ENCODE results near the gene DCAF4. TPM values are rescaled to one million over a fixed set of nuclear protein-coding genes. Genes with fewer than 3 reads are reported as not detected.
"Not testable (repeated sequence)": the region's sequence is repeated elsewhere in the genome, so short reads cannot be mapped to it uniquely, and the experiment has no call there.

The DCAF4 gene
- polyA plus RNA-seq, 4 donors = 14.4 to 22.5 (median 19.3) TPM

DNA sequence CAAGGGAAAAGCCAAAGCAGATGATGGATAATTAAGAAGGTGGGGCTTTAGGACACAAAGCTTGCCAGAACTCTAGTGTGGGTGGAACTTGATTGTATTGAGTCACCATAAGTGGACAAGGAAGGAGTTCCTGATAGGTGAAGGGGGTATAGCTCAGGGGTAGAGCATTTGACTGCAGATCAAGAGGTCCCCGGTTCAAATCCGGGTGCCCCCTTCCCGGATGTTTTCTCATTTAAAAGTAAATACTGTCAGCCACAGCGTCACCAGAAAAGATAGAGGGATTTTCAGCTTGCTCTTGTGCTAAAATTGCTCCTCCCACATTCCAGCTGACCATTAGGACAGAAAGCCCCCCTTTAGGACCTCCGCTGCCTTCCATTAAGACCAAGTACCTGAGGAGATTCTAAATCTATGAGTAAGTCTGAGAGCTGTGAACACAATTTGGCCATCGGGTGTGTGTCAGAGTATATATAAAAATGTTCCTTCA is 36.6 kb downstream of the DCAF4 start:
- no peak for DNase-seq (ENCODE audit: low read depth in 4 of 4, low spot score in 3 of 4)

DNA sequence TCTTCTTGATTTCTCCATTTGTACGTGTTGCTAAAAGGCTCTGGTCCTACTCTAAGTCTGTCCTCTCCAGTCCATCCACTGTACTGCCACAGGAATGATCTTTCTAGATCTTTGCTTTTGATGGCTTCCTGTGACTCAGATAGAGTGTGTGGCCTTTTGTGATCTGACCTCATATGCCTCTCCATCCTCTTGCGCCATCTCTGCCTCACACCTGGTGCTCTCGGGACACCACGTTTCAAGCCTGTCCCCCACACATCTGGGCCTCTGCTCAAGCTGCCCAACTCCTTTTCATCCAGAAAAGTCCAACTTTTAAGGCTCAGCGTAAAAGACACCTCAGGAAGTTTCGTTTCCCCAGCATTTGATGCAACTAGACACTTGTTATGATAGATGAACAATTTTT is 39.0 kb downstream of the DCAF4 start:
- no peak for DNase-seq (ENCODE audit: low read depth in 4 of 4, low spot score in 3 of 4)

DNA sequence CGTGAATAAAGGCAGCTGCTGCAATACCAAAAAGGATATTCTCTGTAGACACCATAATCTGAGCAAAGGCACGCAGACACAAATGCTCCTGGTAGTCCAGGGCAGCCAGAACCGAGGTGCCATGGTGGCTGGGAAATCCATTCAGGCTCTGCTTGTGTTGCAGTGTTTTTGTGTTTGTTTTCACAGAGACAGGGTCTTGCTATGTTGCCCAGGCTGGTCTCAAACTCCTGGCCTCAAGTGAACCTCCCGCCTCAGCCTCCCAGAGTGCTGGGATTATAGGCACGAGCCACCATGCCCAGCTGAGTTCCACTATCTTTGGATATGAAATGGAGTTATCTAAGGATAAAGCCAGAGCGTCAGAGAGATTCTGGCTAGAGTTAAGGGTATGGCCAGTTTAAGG is 39.8 kb downstream of the DCAF4 start:
- no peak for DNase-seq (ENCODE audit: low read depth in 4 of 4, low spot score in 3 of 4)

DNA sequence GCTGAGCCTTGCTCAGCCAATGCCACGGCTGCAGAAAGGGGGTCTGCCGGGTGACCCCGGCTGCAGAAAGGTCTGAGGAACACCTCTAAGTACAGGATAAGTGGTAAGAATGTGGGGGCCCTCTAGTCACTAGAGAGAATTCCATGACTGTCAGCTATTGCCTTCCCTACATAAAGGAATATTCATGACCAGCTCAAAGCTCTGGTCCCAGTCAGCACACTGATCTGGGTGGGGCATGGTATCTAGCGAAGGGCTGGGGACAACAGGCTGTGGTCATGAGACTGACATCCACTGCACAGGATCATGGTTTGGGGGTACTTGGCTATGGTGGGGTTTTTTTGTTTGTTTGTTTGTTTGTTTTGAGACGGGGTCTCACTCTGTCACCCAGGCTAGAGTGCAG is 42.1 kb downstream of the DCAF4 start:
- DNase-seq (ENCODE audit: low read depth in 4 of 4, low spot score in 3 of 4) = no peak

DNA sequence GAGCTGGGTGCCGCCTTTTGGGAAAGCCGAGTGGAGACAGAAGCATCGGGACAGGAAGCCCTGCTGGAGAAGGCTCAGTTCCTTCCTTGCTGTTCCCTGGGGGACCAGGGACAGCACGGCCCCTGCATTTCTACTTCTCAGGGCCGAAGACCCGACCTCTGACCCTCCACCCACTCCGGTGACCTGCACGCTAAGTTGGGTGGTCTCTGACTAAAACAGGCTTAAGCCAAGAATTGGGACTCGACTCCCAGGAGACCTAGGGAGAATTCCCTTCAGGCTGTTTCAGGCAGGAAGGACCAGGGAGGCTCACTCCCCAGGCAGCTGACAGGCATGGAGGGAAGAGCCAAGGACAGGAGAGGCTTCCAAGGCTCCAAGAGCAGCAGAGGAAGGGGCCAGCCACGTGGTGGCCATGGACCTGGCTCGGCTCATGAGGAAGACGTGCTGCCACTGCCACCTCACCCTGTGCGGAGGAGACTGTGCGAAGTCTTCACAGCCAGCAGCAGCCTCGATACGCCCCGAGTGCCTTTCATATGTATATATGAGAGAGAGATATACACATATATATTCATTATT is 43.9 kb downstream of the DCAF4 start:
- no peak for DNase-seq (ENCODE audit: low read depth in 4 of 4, low spot score in 3 of 4)

DNA sequence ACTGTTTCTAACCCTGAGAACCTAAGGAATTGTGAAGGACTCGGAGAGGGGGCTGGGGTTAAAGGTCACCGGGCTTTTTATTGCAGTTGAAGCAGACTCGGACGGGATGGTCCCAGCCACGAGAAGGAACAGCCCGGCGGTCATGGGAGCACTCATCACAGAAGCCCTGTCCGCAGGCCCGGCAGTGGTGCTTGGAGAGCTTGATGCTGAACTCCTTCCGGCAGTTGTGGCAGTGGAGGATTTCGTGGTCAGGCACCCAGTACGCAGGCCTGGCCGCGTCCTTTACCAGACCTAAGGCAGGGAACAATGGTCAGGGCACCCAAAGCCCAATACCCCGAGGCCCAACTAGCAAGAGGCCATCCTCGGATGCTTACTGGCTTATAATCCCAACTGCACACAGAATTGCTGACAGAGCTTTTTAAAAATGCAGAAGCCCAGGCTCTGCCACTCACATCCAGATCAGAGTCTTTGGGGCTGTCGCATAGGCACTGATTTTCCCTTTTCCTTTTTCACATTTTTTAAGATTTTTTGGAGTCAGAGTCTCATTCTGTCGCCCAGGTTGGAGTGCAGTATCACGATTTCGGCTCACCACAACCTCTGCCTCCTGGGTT is 44.7 kb downstream of the DCAF4 start:
- DNase-seq (ENCODE audit: low read depth in 4 of 4, low spot score in 3 of 4) = no peak

DNA sequence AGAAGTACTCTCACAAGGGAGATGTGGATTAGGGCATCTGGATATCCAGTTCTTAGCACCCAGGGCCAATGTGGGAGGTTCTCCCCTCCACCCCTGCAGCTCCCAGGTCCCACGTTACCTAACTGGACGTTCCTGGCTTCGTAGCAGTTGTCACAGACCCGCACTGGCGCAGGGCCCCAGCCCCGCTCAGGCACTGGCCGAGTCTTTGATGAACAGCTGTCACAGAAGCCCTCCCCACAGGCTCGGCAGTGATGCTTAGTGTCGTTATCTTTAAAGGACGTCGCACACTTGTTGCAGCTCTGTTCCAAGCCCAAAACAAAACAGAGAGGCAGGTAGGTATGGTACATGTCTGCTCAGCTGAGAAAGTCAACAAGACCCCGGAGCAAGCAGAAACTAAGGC is 48.4 kb downstream of the DCAF4 start:
- DNase-seq (ENCODE audit: low read depth in 4 of 4, low spot score in 3 of 4) = no peak

DNA sequence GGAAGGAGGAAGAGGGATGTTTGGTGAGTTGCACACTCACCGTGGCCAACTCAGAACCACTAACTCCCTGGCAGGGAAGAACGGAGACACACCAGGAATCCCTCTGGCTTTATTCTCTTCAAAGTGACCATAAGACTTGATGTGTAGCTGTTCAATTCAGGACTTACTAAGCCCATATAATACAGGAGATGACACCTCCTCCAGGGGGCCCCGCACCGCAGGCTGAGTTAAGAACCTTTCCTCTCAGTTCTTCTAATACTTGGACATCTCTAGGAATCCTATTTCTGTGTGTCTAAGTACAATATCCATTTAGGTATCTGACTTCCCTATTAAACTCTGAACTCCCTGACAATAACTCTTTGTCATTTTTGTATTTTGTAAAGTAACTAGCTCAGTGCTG is 49.5 kb downstream of the DCAF4 start:
- DNase-seq (ENCODE audit: low read depth in 4 of 4, low spot score in 3 of 4) = no peak

DNA sequence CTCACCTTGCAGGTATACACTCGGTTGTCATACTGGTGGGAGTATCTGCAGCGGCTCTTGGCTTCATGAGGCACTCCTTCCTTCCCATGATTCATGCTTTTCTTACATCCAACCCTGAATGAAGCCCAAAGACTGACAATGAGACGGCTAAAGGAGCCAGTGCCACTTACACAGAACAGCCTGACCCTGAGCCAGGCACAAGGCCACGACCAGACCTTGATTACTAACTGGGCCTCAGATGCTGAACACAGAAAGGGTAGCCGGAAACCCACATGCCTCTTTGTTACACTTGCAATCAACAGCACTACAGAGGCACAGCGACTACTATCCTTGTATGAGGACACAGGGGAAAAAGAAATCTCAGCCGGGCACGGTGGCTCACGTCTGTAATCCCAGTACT is 52.6 kb downstream of the DCAF4 start:
- DNase-seq (ENCODE audit: low read depth in 4 of 4, low spot score in 3 of 4) = no peak

DNA sequence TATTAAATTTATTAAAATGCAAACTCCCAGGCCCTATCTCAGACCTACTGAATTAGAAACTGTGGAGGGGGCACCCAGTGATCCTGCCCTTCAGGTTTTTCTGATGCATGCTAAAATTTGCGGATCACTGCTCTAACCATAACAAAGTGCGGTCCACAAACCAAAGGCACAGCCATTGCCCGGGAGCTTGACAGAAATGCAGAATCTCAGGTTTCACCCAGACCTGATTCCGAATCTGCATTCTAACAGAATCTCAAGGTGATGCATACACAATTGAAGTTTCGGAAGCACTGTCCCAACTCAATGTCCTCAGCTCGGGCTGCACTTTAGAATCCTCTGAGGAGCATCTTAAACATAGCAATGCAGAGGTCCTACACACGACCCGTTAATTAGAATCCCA is 54.6 kb downstream of the DCAF4 start:
- DNase-seq (ENCODE audit: low read depth in 4 of 4, low spot score in 3 of 4) = no peak

DNA sequence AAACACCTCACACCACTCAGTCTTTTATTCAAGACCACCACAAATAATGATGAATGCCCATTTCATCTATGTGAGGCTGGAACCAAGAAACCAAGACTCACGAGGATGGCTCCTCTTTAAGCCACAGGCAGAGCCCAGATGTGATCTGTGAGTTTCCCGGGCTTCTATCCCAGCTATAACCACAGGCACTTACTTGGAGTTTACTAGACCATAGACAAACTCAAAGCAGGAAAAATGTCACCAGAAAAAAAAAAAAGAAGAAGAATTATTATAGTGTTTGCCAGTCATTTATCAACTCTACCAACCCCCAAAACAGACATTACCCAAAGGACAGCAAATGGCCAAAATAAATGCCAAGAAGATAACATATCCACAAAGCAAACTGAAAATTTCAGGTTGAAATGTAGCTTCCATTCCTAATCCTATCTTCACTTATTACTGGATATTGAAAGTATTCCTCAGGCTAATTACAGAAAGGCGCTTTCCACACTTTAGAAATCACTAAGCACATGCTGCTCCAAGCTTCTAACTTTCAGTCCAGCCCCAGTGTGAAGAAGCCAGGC is 56.0 kb downstream of the DCAF4 start:
- DNase-seq (ENCODE audit: low read depth in 4 of 4, low spot score in 3 of 4) = no peak

DNA sequence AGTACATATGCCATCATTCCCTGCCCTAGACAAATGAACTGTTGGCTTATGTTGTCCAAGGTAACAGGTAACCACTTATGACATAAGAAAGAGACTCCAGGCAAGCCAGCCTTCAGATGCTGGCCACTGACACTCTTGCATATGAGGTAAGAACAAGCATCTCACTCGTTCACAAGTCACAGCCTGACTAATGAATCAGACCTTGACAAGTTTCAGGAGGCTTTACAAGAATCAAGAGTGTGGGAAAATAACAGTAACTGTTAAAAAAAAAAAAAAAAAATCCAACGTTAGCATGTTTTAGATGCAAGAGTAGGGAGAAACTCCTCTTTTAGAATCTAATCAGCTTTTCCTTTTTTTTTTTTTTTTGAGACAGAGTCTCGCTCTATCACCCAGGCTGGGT is 60.0 kb downstream of the DCAF4 start:
- DNase-seq (ENCODE audit: low read depth in 4 of 4, low spot score in 3 of 4) = no peak

DNA sequence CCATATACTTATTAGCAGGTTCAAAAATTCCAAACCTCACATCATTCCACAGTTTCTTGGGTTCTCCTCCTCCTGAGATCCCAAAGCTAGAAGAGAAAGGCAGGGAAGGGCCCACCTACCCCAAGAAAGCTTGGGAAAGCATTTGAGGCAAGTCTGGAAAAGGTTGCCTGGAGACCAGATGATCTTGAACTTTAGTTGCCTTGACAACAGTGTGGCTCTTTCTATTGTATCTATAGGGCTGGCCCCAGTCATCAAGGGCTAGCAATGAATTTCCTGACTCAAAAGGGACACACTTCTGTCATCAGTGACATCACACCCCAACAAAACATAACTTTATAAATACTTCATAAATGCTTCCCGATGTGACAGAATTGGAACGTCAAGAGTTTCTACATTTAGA is 60.6 kb downstream of the DCAF4 start:
- DNase-seq (ENCODE audit: low read depth in 4 of 4, low spot score in 3 of 4) = no peak

DNA sequence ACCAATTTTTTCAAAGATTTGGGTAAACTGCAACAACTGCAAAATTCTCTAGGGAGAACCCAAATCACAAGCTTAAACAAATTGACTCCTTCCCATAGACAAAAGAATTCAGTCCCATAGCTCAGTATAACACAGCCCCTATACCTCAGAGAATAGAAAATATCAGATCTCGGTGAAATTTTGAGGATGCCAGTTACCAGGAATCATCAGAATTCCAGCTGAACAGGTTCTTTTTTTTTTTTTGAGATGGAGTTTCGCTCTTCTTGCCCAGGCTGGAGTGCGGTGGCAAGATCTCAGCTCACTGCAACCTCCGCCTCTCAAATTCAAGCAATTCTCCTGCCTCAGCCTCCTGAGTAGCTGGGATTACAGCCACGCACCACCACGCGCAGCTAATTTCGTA is 63.9 kb downstream of the DCAF4 start:
- no peak for DNase-seq (ENCODE audit: low read depth in 4 of 4, low spot score in 3 of 4)

DNA sequence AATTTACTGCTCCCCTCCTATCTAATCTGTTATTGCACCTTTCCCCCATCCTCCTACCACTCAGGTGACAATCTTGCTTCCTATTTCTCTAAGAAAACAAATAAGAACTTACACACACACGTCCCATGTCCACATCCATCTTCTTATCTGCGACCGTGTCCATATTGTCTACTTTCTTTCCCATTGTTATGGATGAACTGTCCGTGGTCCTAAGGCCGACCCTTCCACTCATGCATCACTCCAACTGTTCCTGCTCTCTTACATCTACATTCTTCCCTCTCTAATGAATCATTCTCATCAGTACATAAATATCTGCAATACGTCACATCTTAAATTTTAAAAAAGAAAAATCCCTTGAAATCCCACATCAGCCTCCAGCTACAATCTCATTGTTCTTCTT is 70.7 kb downstream of the DCAF4 start:
- no peak for DNase-seq (ENCODE audit: low read depth in 4 of 4, low spot score in 3 of 4)

DNA sequence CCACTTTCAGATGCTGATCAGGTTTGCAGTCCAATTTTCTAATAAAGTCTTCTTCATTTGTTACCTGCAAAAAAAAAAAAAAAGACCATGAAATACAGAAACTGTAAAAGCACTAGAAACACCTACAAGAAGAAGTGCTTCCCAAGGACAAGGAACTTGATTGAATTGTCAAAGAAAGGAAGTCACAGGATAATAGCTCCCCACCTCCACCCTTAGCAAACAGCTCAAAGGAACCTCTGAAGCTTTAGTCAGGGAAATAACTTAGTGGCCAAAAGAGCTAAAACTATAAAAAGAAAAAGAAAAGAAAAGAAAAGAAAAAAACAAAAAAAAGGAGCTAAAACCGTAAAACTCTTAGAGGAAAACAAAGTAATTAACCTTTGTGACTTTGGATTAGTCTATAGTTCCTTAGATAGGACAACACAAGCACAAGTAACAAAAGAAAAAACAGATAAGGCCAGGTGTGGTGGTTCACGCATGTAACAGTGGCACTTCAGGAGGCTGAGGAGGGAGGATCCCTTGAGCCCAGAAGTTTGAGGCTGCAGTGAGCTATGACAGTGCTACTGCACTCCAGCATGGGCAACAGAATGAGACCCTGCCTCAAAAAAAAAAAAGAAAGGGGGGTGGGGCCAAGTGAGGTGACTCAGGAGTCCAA is 72.1 kb downstream of the DCAF4 start:
- no peak for DNase-seq (ENCODE audit: low read depth in 4 of 4, low spot score in 3 of 4)

DNA sequence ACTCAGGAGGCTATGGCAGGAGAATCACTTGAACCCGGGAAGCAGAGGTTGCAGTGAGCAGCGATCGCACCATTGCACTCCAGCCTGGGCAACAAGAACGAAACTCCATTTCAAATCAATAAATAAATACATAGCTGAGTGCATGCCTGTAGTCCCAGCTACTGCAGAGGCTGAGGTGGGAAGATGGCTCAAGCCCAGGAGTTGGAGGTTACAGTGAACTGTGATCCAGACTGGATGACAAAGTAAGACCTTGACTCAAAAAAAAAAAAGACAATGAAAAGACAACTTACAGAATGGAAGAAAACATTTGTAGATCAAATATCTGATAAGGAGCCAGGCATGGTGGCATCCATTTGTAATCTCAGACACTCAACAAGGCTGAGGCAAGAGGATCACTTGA is 73.1 kb downstream of the DCAF4 start:
- no peak for DNase-seq (ENCODE audit: low read depth in 4 of 4, low spot score in 3 of 4)

DNA sequence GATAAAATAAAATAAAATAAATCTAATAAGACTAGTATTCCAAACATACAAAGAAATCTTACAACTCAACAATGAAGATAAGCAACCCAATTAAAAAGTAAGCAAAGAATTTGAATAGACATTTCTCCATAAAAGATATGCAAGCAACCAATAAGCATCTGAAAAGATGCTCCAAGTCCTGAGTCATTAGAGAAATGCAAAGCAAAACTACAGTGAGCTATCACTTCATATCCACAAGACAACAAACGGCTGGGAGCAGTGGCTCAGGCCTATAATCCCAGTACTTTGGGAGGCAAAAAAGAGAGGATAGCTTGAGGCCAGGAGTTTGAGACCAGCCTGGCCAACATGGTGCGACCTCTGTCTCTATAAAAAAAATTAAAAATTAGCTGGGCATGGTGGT is 73.8 kb downstream of the DCAF4 start:
- no peak for DNase-seq (ENCODE audit: low read depth in 4 of 4, low spot score in 3 of 4)

DNA sequence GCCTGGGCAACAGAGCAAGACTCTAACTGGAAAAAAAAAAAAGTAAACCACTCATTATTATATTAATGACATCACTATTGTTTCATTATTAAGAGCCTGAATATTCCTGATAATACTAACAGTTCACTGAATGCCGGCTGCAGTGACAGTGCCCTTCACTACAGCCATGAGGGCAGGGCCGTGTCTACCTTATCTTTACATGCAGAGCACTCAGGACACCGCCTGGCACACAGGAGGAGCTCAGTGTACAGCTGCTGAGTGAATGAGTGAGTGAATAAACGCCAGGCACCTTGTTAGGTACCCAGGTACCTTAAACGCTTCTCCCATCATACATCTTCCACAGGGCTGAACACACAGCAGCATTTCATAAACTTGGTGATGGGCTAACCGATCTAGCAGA is 77.4 kb downstream of the DCAF4 start:
- no peak for DNase-seq (ENCODE audit: low read depth in 4 of 4, low spot score in 3 of 4)

DNA sequence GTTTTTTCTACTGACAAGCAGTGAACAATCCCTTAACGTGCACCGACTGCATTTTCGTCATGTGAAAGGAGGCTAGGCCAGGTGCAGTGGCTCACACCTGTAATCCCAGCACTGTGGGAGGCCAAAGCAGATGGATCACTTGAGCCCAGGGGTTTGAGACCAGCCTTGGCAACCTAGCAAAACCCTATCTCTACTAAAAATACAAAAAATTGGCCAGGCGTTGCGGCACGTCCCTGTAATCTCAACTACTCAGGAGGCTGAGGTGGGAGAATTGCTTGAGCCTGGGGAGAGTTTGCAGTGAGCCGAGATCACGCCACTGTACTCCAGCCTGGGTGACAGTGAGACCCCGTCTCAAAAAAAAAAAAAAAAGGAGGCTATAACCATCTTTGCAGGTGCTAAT is 78.4 kb downstream of the DCAF4 start:
- not testable (repeated sequence) for DNase-seq (ENCODE audit: low read depth in 4 of 4, low spot score in 3 of 4)

DNA sequence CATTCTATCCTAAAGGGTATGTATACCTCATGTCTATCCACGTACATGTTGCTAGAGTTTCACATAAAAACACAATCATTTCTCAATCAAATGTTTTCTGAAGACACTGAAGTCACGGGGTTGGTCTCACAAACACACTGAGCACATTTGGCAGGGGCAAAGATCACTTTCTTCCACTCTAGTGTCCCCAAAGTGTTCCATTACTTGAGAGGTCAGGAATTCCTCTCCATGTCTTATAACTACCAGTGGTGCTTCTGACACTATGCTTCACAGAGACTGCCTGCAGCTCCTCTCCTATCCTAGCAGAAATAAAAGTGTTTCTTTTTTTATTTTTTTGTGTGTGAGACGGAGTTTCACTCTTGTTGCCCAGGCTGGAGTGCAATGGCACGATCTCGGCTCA is 81.6 kb downstream of the DCAF4 start:
- DNase-seq (ENCODE audit: low read depth in 4 of 4, low spot score in 3 of 4) = no peak

DNA sequence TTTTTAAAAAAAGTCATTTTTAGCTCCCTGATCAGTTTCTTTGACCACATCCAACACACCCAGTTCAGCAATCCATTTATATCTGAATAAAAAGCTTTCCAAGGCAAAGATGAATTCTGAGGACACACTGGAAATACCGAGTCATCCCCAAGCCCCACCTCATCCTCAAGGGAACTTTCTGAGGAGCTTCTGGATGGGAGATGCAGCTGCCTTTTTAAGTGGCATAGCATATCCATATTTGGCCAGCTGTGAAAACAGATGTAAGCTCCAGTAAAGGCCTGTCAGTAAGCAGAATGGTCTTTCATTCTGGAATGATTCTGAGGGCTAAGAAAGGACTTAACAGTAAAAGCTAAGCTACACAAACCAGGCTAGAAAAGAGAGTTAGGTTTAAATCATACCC is 82.2 kb downstream of the DCAF4 start:
- no peak for DNase-seq (ENCODE audit: low read depth in 4 of 4, low spot score in 3 of 4)
